ENCODE results near the gene PNMT.

DNA sequence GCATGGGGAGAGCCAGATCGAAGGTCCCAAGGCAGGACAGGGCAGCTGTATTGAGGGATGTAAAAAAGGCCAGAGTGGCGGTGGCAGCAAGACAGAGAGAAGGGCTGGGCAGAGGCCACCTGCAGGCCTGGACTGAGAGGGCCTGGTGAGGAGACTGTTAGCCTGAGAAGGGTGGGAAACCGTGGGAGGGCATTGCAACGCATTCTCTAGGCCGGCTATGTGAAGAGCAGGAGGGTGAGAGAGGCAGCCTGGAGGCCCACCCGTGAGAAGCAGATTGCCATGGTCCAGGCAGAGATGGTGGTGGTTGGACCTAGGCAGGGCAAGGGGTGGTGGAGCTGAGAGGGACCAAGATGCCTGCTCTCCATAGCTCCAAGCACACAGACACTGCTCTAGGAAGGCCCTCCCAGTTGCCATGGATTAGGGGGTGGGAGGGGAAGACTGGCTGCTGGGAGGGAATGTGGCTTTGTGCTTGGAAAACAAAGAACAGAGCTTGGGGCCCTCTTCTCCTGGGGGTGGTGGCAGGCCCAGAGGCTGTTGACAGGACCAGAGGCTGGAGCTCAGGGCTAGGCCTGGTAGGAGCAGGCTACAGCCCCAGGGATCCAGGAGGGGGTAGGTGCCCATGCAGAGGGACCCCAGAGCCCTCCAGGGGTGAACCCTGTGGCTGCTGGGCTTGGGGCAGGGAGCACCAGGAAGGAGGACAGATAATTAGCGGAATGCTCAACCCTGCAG is 15.5 kb upstream of the PNMT start:
- TF ChIP-seq, protein P1, sequence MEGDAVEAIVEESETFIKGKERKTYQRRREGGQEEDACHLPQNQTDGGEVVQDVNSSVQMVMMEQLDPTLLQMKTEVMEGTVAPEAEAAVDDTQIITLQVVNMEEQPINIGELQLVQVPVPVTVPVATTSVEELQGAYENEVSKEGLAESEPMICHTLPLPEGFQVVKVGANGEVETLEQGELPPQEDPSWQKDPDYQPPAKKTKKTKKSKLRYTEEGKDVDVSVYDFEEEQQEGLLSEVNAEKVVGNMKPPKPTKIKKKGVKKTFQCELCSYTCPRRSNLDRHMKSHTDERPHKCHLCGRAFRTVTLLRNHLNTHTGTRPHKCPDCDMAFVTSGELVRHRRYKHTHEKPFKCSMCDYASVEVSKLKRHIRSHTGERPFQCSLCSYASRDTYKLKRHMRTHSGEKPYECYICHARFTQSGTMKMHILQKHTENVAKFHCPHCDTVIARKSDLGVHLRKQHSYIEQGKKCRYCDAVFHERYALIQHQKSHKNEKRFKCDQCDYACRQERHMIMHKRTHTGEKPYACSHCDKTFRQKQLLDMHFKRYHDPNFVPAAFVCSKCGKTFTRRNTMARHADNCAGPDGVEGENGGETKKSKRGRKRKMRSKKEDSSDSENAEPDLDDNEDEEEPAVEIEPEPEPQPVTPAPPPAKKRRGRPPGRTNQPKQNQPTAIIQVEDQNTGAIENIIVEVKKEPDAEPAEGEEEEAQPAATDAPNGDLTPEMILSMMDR (IDR thresholded peaks at IDR 0.05) = no peak
- no peak for TF ChIP-seq POLR2A (IDR thresholded peaks at IDR 0.05)

Data from right lobe of liver (tissue), 4 donors.